ENCODE results near the gene NR1D1.
A peak's percentile ranks its signal among the peaks of the same experiment; 100 is the strongest.

The NR1D1 gene

DNA sequence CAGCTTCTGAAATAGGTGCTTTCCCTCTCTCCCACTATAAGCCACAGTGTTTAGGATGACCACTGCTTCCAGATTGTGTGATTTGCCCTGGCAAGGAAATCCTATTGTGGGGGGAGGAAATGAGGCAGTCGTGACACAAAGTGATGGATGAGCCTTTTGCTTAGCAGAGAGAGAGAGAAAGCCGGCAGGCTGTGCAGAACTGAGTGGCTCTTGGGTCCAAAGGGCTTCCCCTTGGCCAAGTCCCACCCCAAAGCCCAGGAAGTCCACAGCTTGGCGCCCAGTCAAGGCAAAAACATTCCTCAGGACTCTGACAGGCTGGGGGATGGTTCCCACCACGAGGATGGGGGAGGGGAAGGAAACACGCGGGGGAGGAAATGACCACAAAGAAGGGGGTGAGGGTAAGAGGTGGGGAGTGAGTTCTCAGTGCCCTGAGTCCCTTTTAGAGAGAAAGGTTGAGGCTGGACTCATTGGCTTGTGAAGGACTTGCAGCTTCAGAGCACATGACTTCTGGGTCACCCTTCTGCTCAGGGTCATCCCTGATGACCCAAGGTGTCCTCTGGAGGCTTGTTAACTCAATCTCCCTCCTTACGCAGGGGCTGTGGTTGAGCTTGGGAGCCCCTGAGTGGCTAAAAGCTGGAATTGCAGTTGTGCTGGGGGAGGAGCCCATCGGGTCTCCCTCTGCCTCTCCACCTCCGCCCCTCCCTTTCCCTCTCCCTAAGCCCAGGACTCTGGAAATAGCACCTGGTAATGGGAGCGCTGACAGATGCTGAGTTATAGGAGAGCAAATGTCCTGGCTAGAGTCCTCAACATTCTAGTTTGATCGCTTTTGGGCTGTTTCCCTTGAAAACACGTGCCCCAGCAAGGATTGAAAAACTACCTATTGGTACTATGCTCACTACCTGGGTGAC, 11.1 kb upstream of the NR1D1 start:
- DNase-seq, result peak; percentile 73 to 76

DNA sequence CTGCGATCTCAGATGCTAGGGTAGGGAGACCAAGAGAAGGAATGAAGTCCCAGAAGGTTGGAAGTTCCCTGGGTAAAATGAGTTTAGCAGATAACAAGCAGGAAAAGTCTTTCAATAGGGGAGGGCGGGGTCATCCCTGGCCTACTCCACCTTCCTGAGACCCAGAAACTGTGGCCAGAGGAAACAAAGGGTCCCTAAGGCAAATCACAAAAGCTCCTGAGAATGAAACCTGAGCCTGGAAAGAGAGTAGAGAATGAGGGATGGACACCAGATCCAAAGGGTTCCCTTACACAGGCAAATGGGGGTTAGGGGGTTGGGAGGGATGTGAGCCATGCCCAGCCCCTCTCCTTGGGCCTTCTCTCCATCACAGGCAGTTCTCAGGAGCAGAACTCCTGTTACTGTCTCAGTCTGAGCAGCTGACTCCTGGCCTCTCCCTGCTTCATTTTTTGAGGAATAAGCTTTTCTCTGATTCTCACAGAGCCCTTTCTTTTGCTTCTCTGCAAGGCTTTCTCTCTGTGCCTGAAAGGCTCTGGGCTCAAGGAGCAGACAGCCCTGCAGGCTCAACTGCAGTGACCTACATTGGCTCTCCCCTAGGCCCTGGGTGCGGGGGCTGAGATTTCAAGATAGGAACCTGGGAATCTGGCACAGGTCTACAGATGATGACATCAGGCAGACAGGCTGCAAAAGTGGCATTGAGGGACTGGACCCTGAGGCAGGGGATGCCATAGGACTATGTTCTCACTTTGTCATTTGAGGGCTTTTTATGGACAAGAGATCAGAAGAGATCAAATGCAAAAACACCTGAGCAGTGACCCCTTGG, 9.8 kb upstream of the NR1D1 start:
- DNase-seq, result no peak

DNA sequence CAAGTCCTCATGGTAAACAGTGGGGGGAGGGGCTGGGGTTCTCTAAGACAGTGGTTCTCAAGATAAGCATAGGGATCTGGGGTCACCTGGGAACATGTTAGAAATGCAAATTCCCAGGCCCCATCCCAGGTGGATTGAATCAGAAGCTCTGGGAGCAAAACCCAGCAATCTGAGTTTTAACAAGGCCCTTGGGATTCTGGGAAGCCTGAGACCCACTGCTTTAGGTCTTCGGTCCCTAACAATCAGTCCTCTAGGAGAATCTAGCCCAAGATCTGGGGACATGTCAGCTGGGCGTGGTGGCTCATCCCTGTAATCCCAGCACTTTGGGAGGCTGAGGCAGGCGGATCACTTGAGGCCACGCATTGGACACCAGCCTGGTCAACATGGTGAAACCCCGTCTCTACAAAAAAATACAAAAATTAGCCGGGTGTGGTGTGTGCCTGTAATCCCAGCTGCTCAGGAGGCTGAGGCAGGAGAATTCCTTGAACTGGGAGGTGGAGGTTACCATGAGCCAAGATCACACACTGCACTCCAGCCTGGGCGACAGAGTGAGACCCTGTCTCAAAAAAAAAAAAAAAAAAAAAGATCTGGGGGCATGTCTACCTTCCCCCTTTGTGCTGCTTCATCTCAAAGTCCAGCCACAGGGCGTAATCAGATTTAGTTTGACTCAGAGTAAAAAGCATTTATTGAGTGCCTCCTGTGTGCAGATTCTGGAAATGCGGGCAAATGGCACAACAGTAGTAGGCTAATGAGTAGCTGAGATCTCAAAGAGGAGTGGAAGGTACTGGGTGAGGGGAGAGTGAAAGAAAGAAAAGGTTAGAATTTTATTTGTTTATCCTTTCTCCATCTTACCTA, 8.8 kb upstream of the NR1D1 start:
- DNase-seq, result no peak

DNA sequence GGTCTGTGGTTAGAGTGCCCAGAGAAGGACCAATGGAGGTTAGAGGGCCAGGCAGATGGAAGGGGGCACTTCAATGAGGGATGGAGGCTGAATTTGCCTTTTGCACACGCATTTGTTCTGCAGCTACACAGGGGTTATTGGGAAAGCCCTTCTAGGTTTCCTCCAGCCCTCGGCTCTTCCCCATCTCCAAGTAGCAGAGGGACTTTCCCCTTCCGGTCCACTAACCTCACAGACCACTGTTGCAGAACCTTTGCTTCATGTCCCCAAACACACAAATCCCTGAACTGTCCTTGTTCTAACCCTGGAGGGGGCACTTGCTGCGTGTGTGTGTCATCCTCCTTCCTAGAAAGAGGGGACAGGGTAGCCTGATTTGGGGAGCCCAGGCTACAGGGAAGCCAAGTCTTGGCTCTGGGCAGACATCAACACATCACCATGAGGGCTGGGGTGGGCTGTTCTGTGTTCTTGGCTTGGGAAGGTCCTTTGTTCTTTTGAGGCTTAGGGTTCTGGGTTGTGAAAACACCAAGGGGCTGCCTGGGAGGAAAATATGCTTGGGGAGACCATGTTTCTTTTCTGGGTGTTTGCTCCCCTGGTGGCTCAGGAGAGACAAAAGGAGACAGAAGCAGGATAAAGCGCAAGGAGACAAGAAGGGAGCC, 7.3 kb upstream of the NR1D1 start:
- peak in 1 of 2 donors; percentile 25 for DNase-seq

DNA sequence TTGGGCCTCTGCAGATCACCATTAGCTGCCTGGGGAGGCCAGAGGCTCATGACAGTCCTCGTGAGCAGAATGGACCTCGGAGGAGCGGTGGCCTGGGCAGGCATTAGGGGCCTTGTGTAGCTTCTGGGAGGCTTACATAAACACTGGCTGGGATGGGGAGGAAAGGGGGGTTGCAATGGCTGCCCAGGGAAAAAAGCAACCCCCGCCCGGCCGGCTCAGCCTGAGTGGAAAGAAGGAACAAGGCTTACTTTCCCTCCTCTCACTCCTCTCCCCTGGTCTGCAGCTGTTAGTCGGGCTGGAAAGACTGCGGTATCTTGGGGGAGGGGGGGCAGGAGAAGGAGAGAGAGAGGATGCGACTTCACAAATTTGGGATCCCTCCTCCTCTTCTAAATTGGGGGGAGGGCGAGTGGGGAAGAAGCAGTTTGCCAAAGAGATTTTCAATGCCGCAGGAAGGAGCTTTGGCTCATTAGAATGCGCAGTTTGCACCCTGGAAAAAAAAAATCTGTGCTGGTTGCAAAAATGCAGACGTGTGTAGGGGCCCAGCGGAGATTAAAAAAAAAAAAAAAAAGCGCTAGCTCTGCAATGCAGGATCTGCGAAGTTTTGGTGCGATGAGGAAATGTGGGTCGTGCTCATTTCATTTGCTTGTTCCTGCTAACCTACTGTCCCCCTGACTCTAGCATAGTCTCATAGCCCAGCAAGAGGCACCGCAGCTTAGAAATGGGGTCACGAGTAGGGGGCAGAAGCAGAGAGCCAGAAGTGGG, 6.6 kb upstream of the NR1D1 start:
- no peak for DNase-seq

DNA sequence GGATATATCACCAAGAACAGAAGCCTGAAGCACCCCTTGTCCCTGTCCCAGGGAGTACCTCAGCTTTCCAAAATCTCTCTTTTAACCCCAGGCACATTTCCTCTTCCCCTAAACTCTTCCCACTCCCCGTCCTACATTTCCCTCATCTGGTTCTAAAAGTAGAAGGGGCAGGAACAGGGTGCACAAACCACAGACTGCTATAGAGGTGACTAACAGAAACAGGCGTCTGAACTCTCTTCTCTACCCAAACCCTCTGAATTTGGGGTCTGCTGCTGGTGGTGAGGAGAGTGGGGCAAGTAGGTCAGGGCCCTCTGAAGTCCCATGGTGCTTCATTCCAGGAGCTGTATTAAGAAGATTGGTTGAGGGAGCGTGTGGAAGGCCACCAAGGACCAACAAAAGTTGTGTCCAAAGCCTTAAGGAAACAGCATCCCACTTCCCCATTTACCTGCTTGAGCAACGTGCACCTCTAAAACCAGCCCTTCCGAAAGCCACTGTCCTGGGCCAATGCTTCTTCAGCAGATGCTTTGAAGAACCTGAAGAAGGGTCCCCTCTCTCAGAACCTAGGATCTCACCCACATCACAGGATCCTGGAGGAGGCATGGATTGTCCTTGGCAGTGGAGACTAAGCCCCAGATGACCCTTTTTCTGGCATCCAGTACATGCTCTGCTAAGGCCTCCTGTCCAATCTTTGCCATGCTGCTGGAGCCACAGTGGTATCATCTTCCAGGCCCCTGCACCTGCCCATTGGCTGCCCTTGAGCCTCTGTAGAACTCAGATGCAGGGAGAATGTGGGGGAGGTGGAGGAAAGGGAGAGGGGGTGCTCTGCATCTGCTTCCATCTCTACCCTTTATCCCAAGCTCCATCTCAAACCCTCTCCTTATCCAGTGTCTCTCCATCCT, 5.7 kb upstream of the NR1D1 start:
- DNase-seq, result no peak

DNA sequence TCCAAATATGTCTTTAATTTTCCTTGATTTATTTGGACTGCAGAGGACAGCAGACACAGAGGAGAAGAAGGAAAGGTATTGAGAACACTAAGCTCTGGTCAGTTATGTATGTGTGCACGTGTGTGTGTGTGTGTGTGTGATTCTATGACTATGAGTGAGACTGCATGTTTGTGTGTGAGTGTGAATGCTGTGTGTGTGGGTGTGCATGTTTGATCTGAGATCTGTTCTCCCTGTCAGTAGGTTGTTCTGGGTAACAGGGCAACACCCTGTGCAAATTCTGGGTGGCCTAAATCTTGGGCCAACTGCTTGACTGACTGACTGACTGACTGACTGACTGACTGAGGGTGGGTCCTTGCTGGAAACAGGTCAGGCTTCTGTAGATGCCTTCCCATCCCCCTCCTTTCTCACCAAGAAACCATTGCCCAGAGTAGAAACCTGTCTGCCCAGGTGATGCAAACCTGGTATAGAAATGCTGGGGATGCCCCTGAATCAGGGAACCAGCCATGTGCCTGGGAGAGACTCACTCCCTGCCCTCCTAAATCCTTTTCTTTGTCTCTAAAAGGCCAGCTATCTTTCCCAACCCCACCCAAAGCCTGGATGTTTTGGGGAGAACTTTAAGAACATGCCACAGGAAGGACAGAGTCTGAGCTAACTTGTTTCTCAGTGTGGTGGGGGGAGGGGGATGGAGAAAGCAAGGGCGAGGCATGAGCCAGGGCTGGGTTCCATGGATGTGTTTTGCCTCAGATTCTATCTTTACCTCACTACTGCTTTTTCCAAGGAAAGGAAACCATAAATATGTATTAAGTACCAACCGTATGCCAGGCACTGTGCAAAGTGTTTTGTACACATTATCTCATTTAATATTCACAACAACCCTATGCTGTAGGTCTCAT, 4.5 kb upstream of the NR1D1 start:
- DNase-seq, result peak in 1 of 2 donors; percentile 44

DNA sequence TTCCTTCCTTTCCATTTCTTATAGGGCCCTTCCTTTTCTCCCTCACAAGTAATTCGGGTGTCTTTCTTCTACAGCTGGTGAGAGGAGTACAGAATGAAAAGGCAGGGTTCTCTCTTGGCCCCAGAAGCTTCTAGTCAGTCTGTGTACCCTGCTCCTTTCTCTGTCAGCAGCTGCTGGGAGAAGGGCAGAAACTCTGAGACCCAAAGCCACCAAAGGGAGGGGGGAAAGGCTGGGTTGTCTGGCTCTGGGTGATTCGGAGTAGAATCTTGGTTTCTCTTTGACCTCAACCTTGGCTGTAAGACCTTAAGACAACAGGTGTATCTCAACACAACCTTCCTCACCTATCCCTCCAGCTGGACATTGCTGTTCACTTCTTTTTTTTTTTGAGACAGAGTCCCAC, 3.3 kb upstream of the NR1D1 start:
- no peak for DNase-seq

DNA sequence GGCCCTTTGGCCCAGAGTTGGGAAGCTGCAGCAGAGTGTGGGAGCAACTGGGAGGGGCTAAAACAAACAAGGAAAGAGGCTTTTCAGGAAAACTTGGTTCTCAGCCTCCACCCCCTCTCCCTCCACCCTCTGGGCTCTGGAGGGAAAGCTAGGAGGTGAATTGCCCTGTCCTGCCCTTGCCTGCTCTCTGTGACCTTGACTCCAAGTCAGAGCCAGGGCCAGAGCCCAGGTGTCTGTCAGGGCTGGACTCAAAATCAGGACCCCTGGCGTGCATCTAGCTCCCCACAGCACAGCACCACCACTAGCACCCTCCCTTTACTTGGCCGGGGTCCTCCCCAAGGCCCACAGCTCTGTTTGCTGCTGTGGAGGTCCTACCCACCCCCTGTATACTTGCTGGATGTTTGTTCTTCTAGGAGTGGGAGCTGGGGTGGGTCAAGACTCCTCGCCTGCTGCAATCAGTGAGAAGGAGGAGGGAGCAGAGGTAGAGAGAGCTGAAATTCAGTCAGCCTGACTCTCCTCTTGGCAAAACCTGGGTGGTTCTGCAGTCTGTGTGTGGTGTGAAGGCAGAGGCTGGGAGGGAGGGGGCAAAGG, 2.8 kb upstream of the NR1D1 start:
- no peak for DNase-seq

DNA sequence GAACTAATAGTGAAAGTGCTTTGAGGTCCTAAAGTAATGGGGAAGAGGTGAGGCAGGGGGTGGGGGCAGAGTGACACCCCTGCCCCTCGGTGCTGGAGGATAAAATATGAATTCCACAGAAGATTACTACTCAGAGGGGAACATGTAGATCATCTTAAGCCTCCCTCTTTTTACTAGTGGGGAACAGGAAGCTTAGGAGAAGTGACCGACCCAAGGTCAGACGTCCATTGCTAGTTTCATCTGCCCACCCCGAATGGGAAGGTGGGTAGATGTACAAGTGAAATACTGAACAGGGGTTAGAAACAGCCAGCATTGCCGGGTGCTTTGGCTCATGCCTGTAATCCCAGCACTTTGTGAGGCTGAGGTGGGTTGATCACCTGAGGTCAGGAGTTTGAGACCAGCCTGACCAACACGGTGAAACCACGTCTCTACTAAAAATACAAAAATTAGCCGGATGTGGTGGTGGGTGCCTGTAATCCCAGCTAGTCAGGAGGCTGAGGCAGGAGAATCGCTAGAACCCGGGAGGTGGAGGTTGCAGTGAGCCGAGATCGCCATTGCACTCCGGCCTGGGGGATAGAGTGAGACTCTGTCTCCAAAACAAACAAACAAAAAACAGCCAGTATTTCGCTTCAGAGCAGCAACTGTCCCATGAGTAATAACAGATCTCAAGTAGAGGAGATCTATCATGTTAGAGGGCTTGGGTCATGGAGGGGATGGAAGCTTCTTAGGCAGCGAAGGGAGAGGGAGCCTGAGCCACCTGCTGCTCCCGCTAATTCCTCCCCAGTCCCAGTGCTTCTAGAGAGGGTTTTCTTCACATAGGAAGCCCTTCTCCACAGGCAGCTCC, 1.2 kb upstream of the NR1D1 start:
- peak in 1 of 2 donors; percentile 24 for DNase-seq

DNA sequence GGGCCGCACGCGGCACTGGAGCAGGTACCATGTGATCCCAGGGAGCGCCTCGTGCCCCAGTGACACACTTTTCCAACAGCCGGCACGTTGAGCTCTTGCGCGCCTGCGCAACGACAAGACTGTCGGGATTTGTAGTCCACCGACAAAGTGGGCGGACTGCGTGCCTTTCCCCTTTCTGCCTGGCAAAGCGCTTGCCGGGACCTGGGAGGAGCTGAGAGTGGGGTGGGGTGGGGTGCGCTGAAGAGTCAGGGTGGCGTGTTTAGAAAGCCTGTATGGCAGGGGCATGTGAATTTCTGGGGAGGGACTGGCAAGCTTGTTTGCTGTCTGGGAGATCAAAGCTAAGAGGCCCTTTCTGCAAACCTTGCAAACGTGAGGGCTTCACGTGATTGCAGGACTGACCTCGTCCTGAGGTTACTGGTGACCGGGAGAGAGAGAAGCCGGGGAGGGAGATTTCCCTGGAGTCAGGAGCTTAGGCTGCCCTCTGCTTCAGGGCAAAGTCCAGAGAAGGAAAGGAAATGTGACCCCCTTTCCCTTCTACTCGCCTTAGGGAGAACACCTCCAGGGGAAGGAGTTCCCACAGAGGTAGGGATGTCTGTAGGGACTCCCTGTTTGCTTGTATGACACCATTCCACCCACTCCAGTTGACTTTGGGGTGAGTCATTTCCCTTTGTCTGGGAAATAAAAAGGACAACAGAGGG, 429 bp upstream of the NR1D1 start:
- peak; percentile 90 to 92 for DNase-seq

DNA sequence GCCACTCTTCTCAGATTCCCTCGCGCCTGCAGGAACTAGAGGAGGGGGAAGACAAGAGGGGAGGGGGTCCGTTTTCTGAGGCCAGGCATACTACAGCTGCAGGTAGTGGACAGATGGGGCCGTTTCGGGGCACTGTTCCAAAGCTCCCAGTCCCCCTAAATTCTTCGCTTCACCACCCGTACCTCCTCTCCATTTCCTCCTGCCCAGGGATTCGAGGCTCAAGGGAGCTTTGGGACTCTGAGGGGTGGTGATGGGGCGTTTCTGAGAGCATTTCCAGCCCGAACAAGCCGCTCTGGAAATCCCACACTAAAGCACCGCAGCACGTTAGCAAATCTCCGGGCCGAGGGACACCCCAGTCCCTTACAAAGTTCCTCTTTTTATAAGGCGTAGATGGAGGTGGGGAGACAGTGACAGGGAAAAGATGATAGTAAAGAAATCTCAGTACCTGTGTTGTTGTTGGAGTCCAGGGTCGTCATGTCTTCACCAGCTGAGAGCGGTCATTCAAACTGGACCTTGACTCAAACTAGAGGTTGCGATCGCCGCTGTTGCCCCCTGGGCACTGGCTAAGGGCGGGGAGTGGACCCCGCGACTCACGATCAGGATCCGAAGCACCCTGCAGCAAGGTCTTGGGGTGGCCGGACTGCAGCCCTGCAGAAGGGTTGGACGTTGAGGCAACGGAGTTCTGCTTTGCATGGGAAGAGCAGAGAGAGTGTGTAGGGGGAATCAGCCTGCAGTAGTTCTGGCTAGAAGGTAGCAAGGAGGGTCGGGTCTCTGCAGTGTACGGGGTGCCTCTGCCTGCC, 570 bp downstream of the NR1D1 start:
- DNase-seq, result peak in 1 of 2 donors; percentile 18

DNA sequence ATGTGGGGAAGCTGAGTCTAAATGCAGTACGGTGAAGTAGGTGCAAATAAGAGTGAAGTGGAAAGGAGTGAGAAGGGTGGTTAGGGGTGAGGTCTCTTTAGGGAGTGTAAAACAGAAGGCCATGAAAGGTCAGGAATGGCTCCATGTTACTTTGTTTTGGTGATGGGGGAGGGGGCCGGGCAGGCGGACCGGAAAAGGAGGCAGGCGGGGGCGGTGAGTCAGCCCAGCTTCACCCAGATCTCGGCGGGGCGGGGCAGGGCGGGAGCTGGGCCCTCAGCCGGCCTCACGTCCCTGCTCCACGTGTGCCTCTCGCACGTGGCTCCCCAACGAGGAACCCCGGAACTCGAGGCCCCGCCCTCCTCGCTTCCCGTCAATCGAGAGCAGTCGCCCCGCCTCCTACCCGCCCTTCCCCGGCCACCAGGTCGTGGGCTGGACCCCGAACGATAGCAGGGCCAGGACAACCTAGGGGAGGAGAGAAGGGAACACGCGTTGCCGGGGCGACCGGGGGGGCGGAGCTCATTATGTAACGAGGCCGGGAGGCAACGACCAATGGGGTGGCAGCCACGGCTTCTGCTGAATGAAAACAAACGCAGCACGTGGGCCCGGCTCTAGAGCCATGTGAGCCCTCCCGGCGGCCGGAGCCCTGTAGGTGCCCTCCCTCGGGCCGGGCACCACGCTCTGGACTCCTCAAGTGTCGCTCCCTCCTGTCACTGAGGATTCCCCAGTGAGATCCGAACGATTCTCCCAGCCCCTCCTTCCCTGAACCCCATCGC, 1.4 kb downstream of the NR1D1 start:
- peak; percentile 99 for DNase-seq

DNA sequence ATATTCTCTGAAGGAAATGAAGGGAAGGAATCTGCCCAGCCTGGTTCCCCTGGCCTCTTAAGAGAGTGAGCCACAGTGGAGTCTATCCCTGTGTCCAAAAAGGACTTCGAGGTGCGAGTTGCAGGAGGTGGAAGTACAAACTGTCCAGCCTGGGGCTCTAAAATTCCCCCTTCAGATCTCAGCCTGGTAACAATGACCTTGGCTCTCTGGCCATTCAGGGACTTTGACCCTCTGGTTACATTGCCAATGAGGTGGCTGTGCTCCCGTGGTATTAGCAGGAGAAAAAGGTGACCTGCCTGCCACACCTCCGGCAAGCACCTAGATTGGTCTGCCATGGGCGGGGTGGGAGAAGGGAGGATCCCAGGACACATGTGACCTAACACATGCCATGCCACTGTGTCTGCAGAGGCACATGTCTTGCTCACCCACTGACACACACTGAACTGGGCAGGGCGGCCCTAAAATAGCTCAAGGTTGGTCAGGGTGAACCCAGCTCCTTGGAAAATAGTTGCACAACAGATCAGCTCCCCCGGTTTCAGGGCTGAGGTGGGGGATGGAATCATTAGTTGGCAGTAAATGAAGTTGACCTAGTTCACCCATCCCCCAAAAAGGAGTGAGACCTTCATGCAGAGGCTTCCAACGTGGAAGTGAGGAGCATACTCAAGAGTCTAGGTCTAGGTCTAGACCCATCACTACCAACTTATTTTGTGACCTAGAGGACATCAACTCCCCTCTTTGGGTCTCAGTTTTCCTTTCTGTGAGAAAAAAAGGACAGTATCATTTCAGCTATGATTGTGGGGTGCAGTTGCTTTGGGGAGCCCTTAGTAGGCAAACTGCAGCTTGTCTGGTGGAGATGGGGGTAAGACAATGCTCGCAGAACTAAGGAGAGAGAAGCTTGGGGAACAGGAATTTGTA, 2.2 kb downstream of the NR1D1 start:
- peak in 1 of 2 donors; percentile 35 for DNase-seq

DNA sequence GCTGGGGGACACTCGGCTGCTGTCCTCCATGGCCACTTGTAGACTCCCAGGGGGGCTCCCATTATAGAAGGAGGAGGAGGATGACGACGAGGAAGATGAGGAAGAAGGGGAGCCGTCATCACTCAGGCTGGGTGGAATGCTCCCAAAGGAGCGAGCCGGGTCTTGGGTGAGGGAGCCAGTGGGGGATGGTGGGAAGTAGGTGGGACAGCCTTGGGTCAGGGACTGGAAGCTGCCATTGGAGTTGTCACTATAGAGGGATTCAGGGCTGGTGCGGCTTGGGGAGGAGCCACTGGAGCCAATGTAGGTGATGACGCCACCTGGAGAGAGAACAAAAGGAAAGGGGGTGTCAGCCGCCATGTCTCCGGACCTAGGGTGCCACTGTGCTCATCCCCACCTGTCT, 3.3 kb downstream of the NR1D1 start:
- DNase-seq, result no peak

All from stimulated activated CD4-positive, alpha-beta T cell treated with anti-CD3 and anti-CD28 coated beads, Interleukin-2, amount 100 ng/mL, for 24 hours (primary cell).